ENCODE results near the gene HLTF. TPM values are rescaled to one million over a fixed set of nuclear protein-coding genes. Genes with fewer than 3 reads are reported as not detected.

The HLTF gene
- total RNA-seq, 4 donors from 2014 or later: 5.2 to 12.4 (median 8.1) TPM

DNA sequence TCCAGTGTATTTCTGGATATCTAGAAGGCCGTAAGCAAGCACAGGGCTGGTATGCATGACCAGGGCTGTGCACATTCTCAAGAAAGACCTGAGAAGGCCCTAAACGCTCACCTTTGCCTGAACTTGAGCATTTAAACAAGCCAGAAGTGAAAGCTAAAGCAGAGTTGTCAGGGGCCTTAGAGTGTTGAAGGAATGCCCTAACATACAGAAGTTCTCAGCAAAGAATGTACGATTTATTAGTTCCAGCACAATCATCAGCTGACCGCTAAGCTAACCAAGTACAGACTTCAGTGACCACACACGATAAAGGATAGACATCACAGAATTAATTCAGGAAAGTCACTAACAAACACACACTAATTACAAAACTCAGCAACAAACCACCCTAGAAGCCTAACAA lies 8.7 kb downstream of the HLTF start:
- Histone ChIP-seq H3K9me3 (no peaks in the 10 kb centered on the region), H3K36me3 (peaks cover 0 to 29% (median 0%) of the 10 kb centered on the region in 3 donors), H3K27ac (no peak overlapping the region), H3K4me1 (no peaks in the 10 kb centered on the region), H3K4me3 (no peak overlapping the region), H3K27me3 (no peaks in the 10 kb centered on the region)
- 82 to 86% methylated on average over 5 of the region's 5 CpGs for WGBS, 2 donors
- intact Hi-C loops (cut with DNase I): no loop called here
- DNase-seq: no peak
- TF ChIP-seq, protein P1, sequence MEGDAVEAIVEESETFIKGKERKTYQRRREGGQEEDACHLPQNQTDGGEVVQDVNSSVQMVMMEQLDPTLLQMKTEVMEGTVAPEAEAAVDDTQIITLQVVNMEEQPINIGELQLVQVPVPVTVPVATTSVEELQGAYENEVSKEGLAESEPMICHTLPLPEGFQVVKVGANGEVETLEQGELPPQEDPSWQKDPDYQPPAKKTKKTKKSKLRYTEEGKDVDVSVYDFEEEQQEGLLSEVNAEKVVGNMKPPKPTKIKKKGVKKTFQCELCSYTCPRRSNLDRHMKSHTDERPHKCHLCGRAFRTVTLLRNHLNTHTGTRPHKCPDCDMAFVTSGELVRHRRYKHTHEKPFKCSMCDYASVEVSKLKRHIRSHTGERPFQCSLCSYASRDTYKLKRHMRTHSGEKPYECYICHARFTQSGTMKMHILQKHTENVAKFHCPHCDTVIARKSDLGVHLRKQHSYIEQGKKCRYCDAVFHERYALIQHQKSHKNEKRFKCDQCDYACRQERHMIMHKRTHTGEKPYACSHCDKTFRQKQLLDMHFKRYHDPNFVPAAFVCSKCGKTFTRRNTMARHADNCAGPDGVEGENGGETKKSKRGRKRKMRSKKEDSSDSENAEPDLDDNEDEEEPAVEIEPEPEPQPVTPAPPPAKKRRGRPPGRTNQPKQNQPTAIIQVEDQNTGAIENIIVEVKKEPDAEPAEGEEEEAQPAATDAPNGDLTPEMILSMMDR (IDR thresholded peaks at IDR 0.05): no peak
- TF ChIP-seq POLR2A (IDR thresholded peaks at IDR 0.05): no peak

DNA sequence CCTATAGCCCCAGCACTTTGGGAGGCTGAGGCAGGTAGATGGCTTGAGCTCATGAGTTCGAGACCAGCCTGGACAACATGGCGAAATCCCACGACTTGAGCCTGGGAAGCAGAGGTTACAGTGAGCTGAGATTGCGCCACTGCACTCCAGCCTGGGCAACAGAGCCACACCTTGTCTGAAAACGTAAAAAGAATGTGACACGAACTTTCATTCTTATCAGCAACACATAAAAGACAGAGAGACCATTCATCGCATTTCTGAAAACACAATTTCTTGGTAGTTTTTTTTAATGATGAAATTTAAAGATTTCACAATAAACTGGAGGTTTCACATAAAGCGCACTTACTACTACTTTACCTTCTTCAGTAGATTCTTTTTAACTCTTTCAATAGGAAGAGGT lies 18.4 kb downstream of the HLTF start:
- no peak overlapping the region for H3K27ac ChIP-seq
- no peak for DNase-seq
- no peak overlapping the region for H3K4me3 ChIP-seq
- TF ChIP-seq, protein P1 (IDR thresholded peaks at IDR 0.05): no peak
- no peak for TF ChIP-seq POLR2A (IDR thresholded peaks at IDR 0.05)
- WGBS, 2 donors: 85 to 96% methylated on average over 8 of the region's 8 CpGs
- peaks cover 0 to 70% (median 0%) of the 10 kb centered on the region in 3 donors for H3K36me3 ChIP-seq
- intact Hi-C loops (cut with DNase I): no loop called here
- no peaks in the 10 kb centered on the region for H3K27me3 ChIP-seq
- no peaks in the 10 kb centered on the region for H3K4me1 ChIP-seq
- H3K9me3 ChIP-seq: no peaks in the 10 kb centered on the region

DNA sequence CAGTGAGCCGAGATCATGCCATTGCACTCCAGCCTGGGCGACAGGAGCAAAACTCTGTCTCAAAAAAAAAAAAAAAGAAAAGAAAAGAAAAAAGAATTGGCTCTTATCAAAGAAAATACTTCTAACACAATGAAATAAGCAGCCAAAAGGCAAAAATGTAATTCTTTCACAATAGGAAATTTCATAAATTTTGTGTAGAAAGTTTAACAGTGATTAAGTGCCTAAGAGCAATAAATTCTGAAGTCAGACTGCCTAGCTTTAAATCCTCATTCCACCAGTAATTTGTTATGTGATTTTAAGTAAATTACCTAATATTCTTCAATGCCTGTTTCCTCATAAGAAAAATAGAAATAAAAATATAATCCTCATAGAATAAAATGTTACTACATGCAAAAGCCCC lies 24.6 kb downstream of the HLTF start:
- TF ChIP-seq POLR2A (IDR thresholded peaks at IDR 0.05): no peak
- TF ChIP-seq, protein P1 (IDR thresholded peaks at IDR 0.05): no peak
- 79 to 100% methylated on average over 2 of the region's 2 CpGs for WGBS, 2 donors
- H3K36me3 ChIP-seq: peaks cover 0 to 49% (median 0%) of the 10 kb centered on the region in 3 donors

DNA sequence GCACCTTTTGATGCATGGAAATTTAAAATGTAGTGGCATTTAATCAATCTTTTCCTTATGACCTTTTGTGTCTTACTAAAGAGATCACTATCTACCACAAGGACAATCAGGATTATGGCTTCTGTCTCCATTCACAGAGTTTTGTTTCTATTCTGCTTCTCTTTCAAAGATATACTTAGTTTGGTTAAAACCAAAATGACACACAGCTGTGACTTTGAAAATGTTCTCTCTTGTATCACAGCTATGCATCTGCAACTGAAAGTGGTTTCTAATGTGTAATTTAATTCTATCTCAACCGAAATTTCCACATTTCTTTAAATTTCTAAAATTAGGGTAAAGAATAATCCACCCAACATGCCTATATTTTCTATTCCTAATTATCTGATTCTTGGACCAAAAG lies 27.7 kb downstream of the HLTF start:
- Histone ChIP-seq H3K27me3 (no peaks in the 10 kb centered on the region), H3K4me1 (no peaks in the 10 kb centered on the region), H3K9me3 (no peaks in the 10 kb centered on the region), H3K4me3 (no peak overlapping the region), H3K36me3 (peaks cover 0 to 60% (median 0%) of the 10 kb centered on the region in 3 donors), H3K27ac (no peak overlapping the region)
- intact Hi-C loops (cut with DNase I): no loop called here
- no peak for DNase-seq
- TF ChIP-seq POLR2A (IDR thresholded peaks at IDR 0.05): no peak
- WGBS, 2 donors: 77 to 88% methylated on average over 1 of the region's 1 CpG

More for the DNA sequence above, 24.6 kb downstream of the HLTF start:
- H3K27ac ChIP-seq: no peak overlapping the region
- no peaks in the 10 kb centered on the region for H3K27me3 ChIP-seq
- no peak for DNase-seq
- intact Hi-C loops (cut with DNase I): no loop called here
- no peak overlapping the region for H3K4me3 ChIP-seq
- no peaks in the 10 kb centered on the region for H3K4me1 ChIP-seq
- no peaks in the 10 kb centered on the region for H3K9me3 ChIP-seq

DNA sequence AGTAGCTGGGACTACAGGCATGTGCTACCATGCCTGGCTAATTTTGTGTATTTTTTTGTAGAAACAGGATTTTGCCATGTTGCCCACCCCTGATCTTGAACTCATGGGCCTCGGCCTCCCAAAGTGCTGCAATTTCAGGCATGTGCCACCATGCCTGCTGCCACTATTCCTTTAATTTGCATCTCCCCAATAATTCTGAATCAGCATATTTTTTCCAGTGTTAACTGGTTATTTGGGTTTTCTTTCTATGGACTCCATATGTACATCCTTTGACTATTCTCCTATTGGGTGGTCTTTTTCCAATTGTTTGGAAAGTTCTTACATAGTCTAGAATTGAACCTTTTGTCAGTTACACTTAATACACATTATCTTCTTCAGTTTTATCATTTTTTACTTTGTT lies 28.1 kb downstream of the HLTF start:
- no peak overlapping the region for H3K4me3 ChIP-seq
- DNase-seq: no peak
- no peaks in the 10 kb centered on the region for H3K27me3 ChIP-seq
- H3K27ac ChIP-seq: no peak overlapping the region
- intact Hi-C loops (cut with DNase I): no loop called here
- H3K9me3 ChIP-seq: no peaks in the 10 kb centered on the region
- H3K4me1 ChIP-seq: no peaks in the 10 kb centered on the region
- 100% methylated on average over 1 of the region's 1 CpG for WGBS, 2 donors
- H3K36me3 ChIP-seq: peaks cover 0 to 60% (median 0%) of the 10 kb centered on the region in 3 donors
- TF ChIP-seq POLR2A (IDR thresholded peaks at IDR 0.05): no peak
- TF ChIP-seq, protein P1 (IDR thresholded peaks at IDR 0.05): no peak

DNA sequence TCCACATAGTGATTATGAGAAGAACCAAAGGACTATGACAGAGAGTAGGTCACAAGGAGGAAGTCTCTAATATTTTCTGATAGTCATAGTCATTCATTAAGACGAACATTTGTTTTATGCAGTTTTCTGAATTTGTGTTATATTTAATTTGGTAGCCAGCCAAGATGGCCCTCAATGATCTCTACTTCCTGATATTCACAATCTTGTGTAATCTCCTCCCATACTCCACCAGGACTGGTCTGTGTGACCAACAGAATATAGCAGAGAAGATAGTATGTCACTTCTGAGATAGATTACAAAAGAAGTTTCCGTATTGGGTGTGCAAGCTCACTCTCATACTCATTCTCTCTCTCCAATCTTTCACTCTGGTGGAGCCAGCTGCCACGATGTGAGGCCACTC lies 30.8 kb downstream of the HLTF start:
- DNase-seq: no peak
- no peaks in the 10 kb centered on the region for H3K4me1 ChIP-seq
- H3K4me3 ChIP-seq: no peak overlapping the region
- no peaks in the 10 kb centered on the region for H3K9me3 ChIP-seq
- TF ChIP-seq, protein P1 (IDR thresholded peaks at IDR 0.05): no peak
- no peak for TF ChIP-seq POLR2A (IDR thresholded peaks at IDR 0.05)
- intact Hi-C loops (cut with DNase I): no loop called here
- 76 to 81% methylated on average over 3 of the region's 3 CpGs for WGBS, 2 donors
- peaks cover 0 to 66% (median 0%) of the 10 kb centered on the region in 3 donors for H3K36me3 ChIP-seq
- no peaks in the 10 kb centered on the region for H3K27me3 ChIP-seq
- no peak overlapping the region for H3K27ac ChIP-seq
